ENCODE measurements around the gene SH3RF3.
"Not testable (repeated sequence)": the region's sequence is repeated elsewhere in the genome, so short reads cannot be mapped to it uniquely, and the experiment has no call there.

SH3RF3 gene

DNA sequence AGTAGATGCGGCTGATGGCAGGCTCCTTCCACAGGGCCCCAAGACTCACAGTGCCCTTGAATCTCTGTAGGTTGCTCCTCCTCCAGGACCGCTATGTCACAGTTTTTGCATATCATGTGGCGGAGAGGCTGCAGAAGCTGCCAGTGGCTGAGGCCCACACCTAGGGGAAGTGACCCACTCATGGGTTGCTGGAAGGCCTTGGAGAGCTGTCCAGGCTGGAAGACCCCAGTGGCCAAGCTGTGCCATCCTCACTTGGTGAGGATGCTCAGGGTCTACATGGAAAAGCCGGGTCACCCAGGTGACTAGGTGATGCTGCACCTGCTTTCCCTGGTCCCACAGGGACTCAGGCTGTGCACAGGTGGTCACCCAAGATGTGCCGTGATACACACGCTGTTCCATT is 394.1 kb downstream of the SH3RF3 start:
- DNase-seq (ENCODE audit: low read depth, low spot score), result no peak

GRCh38 chr2:109523536-109524361 is 394.7 kb downstream of the SH3RF3 start:
- DNase-seq (ENCODE audit: low read depth, low spot score), result no peak

GRCh38 chr2:109525836-109526235 is 396.8 kb downstream of the SH3RF3 start:
- no peak for DNase-seq (ENCODE audit: low read depth, low spot score)

- DNase-seq (ENCODE audit: low read depth, low spot score), result no peak
Measured at GRCh38 chr2:109526442-109526970, 397.5 kb downstream of the SH3RF3 start.

DNA sequence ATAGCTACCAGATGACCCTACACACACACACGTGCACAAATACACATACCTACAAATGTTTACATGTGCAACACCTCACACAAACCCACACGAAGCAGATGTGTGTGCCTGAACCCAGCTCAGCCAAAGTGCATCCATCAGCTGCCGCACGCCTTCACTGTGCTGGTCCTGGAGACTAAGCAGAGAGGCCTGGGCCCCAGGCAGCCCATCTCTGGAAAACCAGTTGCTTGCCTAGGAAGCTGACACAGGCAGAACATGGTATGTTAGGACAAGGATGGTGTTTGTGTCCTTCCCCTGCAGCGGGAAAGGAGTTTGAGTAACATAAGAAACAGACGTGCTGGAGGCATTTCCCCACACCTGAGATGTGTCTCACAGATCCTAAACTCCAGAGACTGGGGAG is 398.1 kb downstream of the SH3RF3 start:
- DNase-seq (ENCODE audit: low read depth, low spot score), result no peak

DNA sequence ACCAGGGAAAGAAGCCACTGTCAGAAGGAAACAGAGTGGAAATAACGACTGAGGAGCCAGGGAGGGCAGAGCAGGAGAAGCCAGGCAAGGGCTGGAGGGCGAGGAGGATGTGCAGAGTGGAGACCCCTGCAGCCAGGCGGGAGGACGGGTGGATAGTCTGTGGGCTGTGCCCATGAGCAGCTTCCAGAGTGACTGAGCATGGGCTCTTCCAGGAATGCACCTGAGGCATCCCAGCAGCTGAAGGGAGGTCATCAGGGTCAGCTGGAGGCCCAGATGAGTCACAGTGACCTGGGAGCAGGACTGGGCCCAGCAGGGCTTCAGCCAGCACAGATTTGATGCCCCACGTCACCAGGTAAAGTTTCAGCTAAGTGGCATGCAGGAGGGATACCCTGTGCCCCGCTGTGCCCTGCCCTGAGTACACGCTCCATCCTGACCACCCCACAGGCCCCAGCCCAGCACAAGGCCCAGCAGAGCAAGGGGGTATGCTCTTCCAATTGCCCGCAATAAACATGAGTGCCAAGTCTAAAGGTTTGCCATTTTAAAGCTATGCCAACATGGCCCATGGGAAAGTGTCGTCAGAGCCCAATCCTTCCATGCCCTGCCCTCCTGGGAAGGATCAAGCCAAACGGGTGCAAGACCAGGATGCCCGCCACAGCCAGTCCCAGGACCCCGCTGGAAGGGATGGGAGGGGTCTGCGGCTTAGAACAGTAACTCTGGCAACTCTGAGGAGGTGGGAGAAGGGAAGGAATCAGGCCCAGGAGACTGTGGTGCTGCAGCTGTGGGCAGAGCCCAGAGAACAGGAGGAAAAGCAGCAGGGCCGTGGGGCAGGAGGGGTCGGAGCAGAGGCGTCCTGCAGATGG is 399.1 kb downstream of the SH3RF3 start:
- peak; percentile 64 for DNase-seq (ENCODE audit: low read depth, low spot score)

- DNase-seq (ENCODE audit: low read depth, low spot score), result no peak
Measured at GRCh38 chr2:109528811-109529501, 400.0 kb downstream of the SH3RF3 start.

- no peak for DNase-seq (ENCODE audit: low read depth, low spot score)
Measured at GRCh38 chr2:109529532-109530449, 400.8 kb downstream of the SH3RF3 start.

- DNase-seq (ENCODE audit: low read depth, low spot score), result no peak
Measured at GRCh38 chr2:109530712-109531111, 401.7 kb downstream of the SH3RF3 start.

DNA sequence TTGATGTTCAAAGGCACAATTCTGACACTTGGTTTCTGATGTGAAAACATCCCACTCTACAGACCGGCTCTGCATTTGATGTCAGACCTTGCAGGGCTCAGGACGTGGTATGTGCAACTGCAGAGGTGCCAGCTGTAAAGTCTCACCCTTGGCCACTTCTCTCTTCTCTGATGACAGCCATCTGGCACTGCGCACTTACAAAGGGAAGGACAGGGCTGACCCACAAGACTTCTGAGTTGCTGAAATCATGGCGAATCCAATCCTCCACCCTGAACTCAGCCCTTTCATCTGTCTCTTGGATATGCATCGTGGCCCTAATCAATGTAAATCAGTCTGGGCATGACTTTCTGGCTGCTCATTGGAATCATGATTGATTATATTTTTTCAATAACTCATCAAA is 402.2 kb downstream of the SH3RF3 start:
- DNase-seq (ENCODE audit: low read depth, low spot score), result no peak

- DNase-seq (ENCODE audit: low read depth, low spot score), result no peak
Measured at GRCh38 chr2:109531896-109532727, 403.1 kb downstream of the SH3RF3 start.

GRCh38 chr2:109532728-109533076 is 403.7 kb downstream of the SH3RF3 start:
- DNase-seq (ENCODE audit: low read depth, low spot score), result no peak

DNA sequence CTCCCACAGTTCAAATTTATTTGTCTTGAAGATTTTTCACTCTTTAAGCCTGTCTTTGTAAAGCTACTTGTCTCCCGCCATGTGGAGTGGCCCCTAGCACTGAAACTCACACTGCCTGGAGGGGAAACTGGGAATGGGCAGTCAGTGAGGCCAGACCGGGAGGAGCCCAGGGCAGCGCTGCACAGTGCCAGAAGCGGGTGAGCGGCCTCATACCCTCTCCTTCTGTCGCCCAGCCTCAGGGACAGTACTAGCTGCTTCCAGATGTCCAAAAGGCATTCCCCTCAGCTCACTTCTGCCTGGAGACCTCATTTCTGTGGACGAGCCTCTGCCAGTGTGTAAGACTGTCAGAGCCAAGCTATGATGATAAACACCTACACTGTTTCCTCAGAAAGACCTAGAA is 404.8 kb downstream of the SH3RF3 start:
- DNase-seq (ENCODE audit: low read depth, low spot score), result no peak

DNA sequence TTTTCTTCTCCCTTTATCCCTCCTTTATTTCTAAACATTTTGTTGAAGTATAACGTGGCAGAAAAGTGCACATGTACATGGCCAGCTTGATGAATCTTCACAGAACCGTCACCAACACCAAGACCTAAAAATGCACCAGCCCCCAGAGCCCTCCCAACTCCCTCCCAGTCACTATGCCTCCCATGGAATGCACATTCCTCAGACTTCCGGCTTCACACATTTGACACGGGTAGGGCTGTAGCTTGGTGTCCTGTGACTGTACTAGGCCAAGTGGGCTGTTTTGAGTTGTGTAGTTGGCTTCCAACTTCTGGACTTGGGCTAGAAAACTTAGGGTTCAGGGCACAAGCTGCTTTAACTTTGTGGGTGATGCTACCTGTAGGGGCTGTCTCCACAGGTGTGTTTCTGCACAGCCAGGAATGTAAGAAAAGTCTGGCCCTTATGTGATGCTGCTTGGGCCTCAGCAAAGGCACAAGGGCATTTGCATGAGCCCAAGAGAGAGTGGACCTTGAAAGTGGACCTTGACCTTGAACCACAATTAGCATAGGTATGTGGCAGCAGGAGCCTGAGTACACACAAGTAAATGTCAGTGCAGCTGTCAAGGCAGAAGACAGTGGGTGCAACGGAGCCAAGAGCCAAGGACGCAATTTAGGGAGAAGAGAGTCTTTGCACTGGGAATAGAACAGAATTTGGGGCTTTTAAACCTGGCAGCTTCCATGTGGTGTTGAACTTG is 406.4 kb downstream of the SH3RF3 start:
- DNase-seq (ENCODE audit: low read depth, low spot score), result no peak

DNA sequence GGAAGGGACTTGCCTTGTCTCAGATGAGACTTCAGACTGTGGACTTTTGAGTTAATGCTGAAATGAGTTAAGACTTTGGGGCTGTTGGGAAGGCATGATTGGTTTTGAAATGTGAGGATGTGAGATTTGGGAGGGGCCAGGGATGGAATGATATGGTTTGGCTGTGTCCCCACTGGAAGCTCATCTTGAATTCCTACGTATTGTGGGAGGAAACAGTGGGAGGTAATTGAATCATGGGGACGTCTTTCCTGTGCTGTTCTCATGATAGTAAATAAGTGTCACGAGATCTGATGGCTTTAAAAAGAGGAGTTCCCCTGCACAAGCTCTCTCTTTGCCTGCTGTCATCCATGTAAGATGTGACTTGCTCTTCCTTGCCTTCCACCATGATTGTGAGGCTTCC is 407.6 kb downstream of the SH3RF3 start:
- DNase-seq (ENCODE audit: low read depth, low spot score), result not testable (repeated sequence)

DNA sequence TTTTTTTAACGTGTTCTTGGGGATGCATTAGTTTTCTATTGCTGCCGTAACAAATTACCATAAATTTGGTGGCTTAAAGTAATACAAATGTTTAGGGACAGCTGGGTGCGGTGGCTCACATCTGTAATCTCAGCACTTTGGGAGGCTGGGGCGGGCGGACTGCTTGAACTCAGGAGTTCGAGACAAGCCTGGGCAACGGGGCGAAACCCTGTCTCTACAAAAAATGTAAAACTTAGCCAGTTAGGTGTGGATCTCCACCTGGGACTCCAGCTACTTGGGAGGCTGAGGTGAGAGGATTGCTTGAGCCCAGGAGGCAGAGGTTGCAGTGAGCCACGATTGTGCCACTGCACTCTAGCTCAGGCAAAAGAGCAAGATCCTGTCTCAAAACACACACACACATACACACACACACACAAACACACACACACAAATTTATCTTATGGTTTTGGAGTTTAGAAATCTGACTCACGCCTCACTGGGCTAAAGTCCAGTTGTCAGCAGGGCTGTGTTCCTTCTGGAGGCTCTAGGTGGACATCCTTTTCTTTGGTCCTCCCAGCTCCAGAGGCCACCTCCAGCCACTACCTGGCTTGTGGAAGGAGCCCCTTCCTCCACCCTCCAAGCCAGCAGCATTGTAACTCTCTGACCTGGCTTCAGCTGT is 408.7 kb downstream of the SH3RF3 start:
- DNase-seq (ENCODE audit: low read depth, low spot score), result no peak

GRCh38 chr2:109538546-109538945 is 409.5 kb downstream of the SH3RF3 start:
- DNase-seq (ENCODE audit: low read depth, low spot score), result no peak

- DNase-seq (ENCODE audit: low read depth, low spot score), result no peak
Measured at GRCh38 chr2:109542384-109542783, 413.4 kb downstream of the SH3RF3 start.
